ENCODE data around the gene PPP1R11.

- TF ChIP-seq, protein P1, sequence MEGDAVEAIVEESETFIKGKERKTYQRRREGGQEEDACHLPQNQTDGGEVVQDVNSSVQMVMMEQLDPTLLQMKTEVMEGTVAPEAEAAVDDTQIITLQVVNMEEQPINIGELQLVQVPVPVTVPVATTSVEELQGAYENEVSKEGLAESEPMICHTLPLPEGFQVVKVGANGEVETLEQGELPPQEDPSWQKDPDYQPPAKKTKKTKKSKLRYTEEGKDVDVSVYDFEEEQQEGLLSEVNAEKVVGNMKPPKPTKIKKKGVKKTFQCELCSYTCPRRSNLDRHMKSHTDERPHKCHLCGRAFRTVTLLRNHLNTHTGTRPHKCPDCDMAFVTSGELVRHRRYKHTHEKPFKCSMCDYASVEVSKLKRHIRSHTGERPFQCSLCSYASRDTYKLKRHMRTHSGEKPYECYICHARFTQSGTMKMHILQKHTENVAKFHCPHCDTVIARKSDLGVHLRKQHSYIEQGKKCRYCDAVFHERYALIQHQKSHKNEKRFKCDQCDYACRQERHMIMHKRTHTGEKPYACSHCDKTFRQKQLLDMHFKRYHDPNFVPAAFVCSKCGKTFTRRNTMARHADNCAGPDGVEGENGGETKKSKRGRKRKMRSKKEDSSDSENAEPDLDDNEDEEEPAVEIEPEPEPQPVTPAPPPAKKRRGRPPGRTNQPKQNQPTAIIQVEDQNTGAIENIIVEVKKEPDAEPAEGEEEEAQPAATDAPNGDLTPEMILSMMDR (IDR thresholded peaks at IDR 0.05) = no peak
- no peak for TF ChIP-seq POLR2A (IDR thresholded peaks at IDR 0.05)
Observed at GRCh38 chr6:30087876-30088275, 20.9 kb downstream of the PPP1R11 start.
